HEK293 (cell line): Measurements from ENCODE around the gene TTC22.

ENCODE experiments used
- CTCF ChIA-PET: fragments of 350-600 bp; formaldehyde crosslinking; extraction: SDS; loops from one replicate; lab custom pipeline; 2021; ENCODE audit warnings: antibody characterized with exemption; lab: Yijun Ruan, JAX
- POLR2A ChIA-PET: fragments of 300-600 bp; formaldehyde crosslinking; extraction: SDS; loops from one replicate; lab custom pipeline; 2020; ENCODE audit warnings: antibody characterized with exemption, inconsistent platforms; lab: Yijun Ruan, JAX
- H3K27ac ChIP-seq: fragments of 200-500 bp; sonication (Bioruptor generic); 2 replicates; pipeline ENCODE4 v1.5.1; 2014; ENCODE audit warnings: low read depth, low read length, control low read depth, inconsistent platforms; ENCODE audit errors: extremely low read depth
- H3K36me3 ChIP-seq, 2 experiments: fragments of 200-500 bp in 1 of 2; sonication (Bioruptor generic) in 1 of 2; 1 replicate in 1 of 2; 2 replicates in 1 of 2; pipeline ENCODE4 v1.5.1; 2014 to 2017; ENCODE audit warnings: inconsistent platforms in 2 of 2, low read length in 2 of 2; ENCODE audit not compliant: control insufficient read depth in 2 of 2, insufficient read depth in 1 of 2
- H3K4me1 ChIP-seq: fragments of 200-500 bp; sonication (Bioruptor generic); 2 replicates; pipeline ENCODE4 v1.5.1; 2014; ENCODE audit warnings: mild to moderate bottlenecking, low read length, inconsistent platforms; ENCODE audit not compliant: control insufficient read depth, insufficient read depth
- H3K4me3 ChIP-seq: 2 replicates; pipeline ENCODE4 v1.5.1; 2011; ENCODE audit warnings: low read depth, mild to moderate bottlenecking, control low read depth, low read length, moderate library complexity
- H3K9me3 ChIP-seq: fragments of 200-500 bp; sonication (Bioruptor generic); 2 replicates; pipeline ENCODE4 v1.5.1; 2014; ENCODE audit warnings: low read depth, low read length, inconsistent platforms; ENCODE audit not compliant: control insufficient read depth, insufficient read depth
- ZBTB17 ChIP-seq: fragments of 450-650 bp; formaldehyde crosslinking; IDR thresholded peaks from 2 replicates; pipeline ENCODE4 v1.5.1; 2016; ENCODE audit warnings: missing biosample characterization, missing genetic modification characterization
- ZNF10 ChIP-seq: fragments of 450-650 bp; formaldehyde crosslinking; IDR thresholded peaks from 2 replicates; pipeline ENCODE4 v1.5.1; 2017; ENCODE audit warnings: missing biosample characterization, missing genetic modification characterization
- ZNF140 ChIP-seq: fragments of 450-650 bp; formaldehyde crosslinking; IDR thresholded peaks from 2 replicates; pipeline ENCODE4 v1.5.1; 2016; ENCODE audit warnings: missing biosample characterization, missing genetic modification characterization
- ZNF184 ChIP-seq: fragments of 450-650 bp; IDR thresholded peaks from 2 replicates; pipeline ENCODE4 v1.5.1; 2018; ENCODE audit warnings: missing biosample characterization, mild to moderate bottlenecking, missing genetic modification characterization
- ZNF335 ChIP-seq: fragments of 450-650 bp; formaldehyde crosslinking; conservative IDR thresholded peaks from 2 replicates; pipeline ENCODE4 v1.5.1; 2016; ENCODE audit warnings: missing biosample characterization, missing genetic modification characterization
- ZNF394 ChIP-seq: fragments of 450-650 bp; formaldehyde crosslinking; IDR thresholded peaks from 2 replicates; pipeline ENCODE4 v1.5.1; 2016; ENCODE audit warnings: missing biosample characterization, missing genetic modification characterization, mild to moderate bottlenecking, moderate library complexity, borderline replicate concordance
- ZNF555 ChIP-seq: fragments of 450-650 bp; formaldehyde crosslinking; conservative IDR thresholded peaks from 2 replicates; pipeline ENCODE4 v1.5.1; 2017; ENCODE audit warnings: missing biosample characterization, mild to moderate bottlenecking, missing genetic modification characterization, inconsistent platforms
- ZNF639 ChIP-seq: fragments of 450-650 bp; formaldehyde crosslinking; IDR thresholded peaks from 2 replicates; pipeline ENCODE4 v1.5.1; 2016; ENCODE audit warnings: missing biosample characterization, missing genetic modification characterization
- ZNF747 ChIP-seq: fragments of 450-650 bp; formaldehyde crosslinking; IDR thresholded peaks from 2 replicates; pipeline ENCODE4 v1.5.1; 2016; ENCODE audit warnings: missing biosample characterization, missing genetic modification characterization
- ZNF837 ChIP-seq: fragments of 450-650 bp; formaldehyde crosslinking; IDR thresholded peaks from 2 replicates; pipeline ENCODE4 v1.5.1; 2016; ENCODE audit warnings: missing biosample characterization, missing genetic modification characterization
- ZSCAN4 ChIP-seq: fragments of 450-650 bp; formaldehyde crosslinking; IDR thresholded peaks from 2 replicates; pipeline ENCODE4 v1.5.1; 2017; ENCODE audit warnings: missing biosample characterization, missing genetic modification characterization
- TF ChIP-seq, protein P1 (sequence below): fragments of 450-650 bp; formaldehyde crosslinking; conservative IDR thresholded peaks from 2 replicates; pipeline ENCODE4 v1.5.1; 2016; ENCODE audit warnings: low read depth, missing biosample characterization, missing genetic modification characterization
- TF ChIP-seq, protein P2 (sequence below): fragments of 450-650 bp; formaldehyde crosslinking; IDR thresholded peaks from 2 replicates; pipeline ENCODE4 v1.5.1; 2016; ENCODE audit warnings: missing biosample characterization, missing genetic modification characterization

Gene TTC22

DNA sequence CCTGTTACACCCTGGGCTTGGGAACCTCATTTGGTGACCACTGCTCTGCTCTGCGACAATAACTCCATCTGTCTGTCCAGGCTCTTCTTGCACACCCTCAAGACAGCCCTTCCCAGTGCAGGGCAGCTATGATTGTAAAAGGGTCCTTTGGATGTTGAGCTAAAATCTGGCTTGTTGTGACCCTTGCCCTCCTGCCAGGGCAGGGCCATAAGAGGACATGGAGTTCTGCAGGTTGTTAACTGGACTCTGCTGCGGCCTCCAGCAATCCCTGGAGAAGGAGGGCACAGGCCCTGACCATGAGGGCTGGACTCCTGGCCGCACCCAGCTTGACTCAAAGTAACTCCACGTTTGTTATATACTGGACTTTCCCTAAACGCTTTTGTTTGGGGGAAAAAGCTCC is 44.6 kb upstream of the TTC22 start (continued):
- TF ChIP-seq ZNF140 (no peak), ZSCAN4 (tag by site-specific recombination) (no peak)
- TF ChIP-seq, protein P1, sequence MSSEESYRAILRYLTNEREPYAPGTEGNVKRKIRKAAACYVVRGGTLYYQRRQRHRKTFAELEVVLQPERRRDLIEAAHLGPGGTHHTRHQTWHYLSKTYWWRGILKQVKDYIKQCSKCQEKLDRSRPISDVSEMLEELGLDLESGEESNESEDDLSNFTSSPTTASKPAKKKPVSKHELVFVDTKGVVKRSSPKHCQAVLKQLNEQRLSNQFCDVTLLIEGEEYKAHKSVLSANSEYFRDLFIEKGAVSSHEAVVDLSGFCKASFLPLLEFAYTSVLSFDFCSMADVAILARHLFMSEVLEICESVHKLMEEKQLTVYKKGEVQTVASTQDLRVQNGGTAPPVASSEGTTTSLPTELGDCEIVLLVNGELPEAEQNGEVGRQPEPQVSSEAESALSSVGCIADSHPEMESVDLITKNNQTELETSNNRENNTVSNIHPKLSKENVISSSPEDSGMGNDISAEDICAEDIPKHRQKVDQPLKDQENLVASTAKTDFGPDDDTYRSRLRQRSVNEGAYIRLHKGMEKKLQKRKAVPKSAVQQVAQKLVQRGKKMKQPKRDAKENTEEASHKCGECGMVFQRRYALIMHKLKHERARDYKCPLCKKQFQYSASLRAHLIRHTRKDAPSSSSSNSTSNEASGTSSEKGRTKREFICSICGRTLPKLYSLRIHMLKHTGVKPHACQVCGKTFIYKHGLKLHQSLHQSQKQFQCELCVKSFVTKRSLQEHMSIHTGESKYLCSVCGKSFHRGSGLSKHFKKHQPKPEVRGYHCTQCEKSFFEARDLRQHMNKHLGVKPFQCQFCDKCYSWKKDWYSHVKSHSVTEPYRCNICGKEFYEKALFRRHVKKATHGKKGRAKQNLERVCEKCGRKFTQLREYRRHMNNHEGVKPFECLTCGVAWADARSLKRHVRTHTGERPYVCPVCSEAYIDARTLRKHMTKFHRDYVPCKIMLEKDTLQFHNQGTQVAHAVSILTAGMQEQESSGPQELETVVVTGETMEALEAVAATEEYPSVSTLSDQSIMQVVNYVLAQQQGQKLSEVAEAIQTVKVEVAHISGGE = no peak
- TF ChIP-seq, all 188 proteins: peak for 0

- Histone ChIP-seq H3K9me3 (no peaks in the 10 kb centered on the region), H3K4me1 (no peaks in the 10 kb centered on the region), H3K27ac (no peak overlapping the region), H3K36me3 (peaks cover 4 to 18% of the 10 kb centered on the region in 2 experiments; a peak in 1 of 3 replicates), H3K4me3 (no peak overlapping the region)
- POLR2A ChIA-PET = no interaction called here
- CTCF ChIA-PET = interaction anchor here (0.6 to 1.2 kb wide), 2 partner anchors 128 to 1058 kb away, joined by 3 to 4 read pairs; no protein-coding TSS in a partner anchor
- TF ChIP-seq ZNF335 (tag by site-specific recombination) (no peak), ZNF555 (tag by site-specific recombination) (no peak), ZNF837 (tag by site-specific recombination) (no peak), ZNF394 (tag by site-specific recombination) (no peak), ZNF10 (tag by site-specific recombination) (no peak)
Observed at GRCh38 chr1:54844564-54844963, 43.4 kb upstream of the TTC22 start.

DNA sequence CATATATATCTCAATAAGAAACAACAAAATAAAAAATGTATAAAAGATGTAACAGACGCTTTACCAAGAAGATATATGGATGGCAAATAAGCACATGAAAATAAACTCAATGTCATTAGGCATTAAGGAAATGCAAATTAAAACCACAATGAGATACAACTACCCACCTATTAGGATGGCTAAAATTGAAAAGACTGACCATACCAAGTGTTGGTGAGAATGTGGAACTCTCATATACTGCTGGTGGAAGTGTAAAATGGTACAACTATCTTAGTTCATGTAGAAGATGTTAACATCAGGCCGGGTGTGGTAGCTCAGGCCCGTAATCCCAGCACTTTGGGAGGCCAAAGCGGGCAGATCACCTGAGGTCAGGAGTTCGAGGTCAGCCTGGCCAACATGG is 42.3 kb upstream of the TTC22 start:
- H3K9me3 ChIP-seq = no peaks in the 10 kb centered on the region
- no peak overlapping the region for H3K27ac ChIP-seq
- POLR2A ChIA-PET = no interaction called here
- peaks cover 0 to 7% of the 10 kb centered on the region in 2 experiments; a peak in 1 of 3 replicates for H3K36me3 ChIP-seq
- no peaks in the 10 kb centered on the region for H3K4me1 ChIP-seq
- CTCF ChIA-PET = interaction anchor here (0.5 to 0.7 kb wide), 2 partner anchors 28 to 34 kb away, joined by 3 read pairs; no protein-coding TSS in a partner anchor
- no peak for TF ChIP-seq ZNF639 (tag by site-specific recombination)
- TF ChIP-seq ZNF184 = peak; percentile 97
- TF ChIP-seq, protein P2, sequence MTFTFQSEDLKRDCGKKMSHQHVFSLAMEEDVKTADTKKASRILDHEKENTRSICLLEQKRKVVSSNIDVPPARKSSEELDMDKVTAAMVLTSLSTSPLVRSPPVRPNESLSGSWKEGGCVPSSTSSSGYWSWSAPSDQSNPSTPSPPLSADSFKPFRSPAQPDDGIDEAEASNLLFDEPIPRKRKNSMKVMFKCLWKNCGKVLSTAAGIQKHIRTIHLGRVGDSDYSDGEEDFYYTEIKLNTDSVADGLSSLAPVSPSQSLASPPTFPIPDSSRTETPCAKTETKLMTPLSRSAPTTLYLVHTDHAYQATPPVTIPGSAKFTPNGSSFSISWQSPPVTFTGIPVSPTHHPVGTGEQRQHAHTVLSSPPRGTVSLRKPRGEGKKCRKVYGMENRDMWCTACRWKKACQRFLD (tag by site-specific recombination) = no peak
- H3K4me3 ChIP-seq = no peak overlapping the region

DNA sequence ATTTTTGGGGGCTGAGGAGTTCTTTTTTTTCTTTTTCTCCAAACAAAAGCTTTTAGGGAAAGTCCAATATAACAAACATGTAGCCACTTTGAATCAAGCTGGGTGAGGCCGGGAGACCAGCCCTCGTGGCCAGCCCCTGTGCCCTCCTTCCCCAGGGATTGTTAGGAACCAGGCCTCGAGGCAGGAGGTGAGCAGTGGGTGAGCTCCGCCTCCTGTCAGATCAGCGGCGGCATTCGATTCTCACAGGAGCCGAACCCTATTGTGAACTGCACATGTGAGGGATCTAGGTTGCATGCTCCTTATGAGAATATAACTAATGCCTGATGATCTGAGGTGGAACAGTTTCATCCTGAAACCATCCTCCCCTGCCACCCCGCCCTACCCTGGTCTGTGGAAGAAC is 41.8 kb upstream of the TTC22 start:
- peaks cover 0 to 2% of the 10 kb centered on the region in 2 experiments; a peak in 1 of 3 replicates for H3K36me3 ChIP-seq
- no peak for TF ChIP-seq ZBTB17 (tag by site-specific recombination)
- TF ChIP-seq ZNF747 (tag by site-specific recombination) = no peak
- CTCF ChIA-PET = interaction anchor here (0.7 kb wide), 1 partner anchor 34 kb away, joined by 3 read pairs; no protein-coding TSS in a partner anchor
- no peaks in the 10 kb centered on the region for H3K4me1 ChIP-seq
- POLR2A ChIA-PET = no interaction called here
- H3K27ac ChIP-seq = no peak overlapping the region
- H3K9me3 ChIP-seq = no peaks in the 10 kb centered on the region
- no peak overlapping the region for H3K4me3 ChIP-seq
